Fibroblast of pulmonary artery (primary cell): Measurements from ENCODE around the gene PRR14L.

Experiments
- DNase-seq: peaks from one replicate; pipeline ENCODE4 v3.0.0-alpha.2; 2010; ENCODE audit warnings: low read depth
- H3K4me3 ChIP-seq: replicated peaks from 2 replicates; pipeline ENCODE4 v1.5.1; 2011; ENCODE audit warnings: low read depth, mild to moderate bottlenecking, control low read depth, low read length, moderate library complexity
- CTCF ChIP-seq: IDR thresholded peaks from 2 replicates; pipeline ENCODE4 v1.5.1; 2011; ENCODE audit warnings: mild to moderate bottlenecking, control low read depth, low read length, inconsistent platforms; ENCODE audit errors: missing control alignments

The PRR14L gene

GRCh38 chr22:31733580-31734079 is 16.3 kb downstream of the PRR14L start:
- no peak for TF ChIP-seq CTCF
- no peak overlapping the region for H3K4me3 ChIP-seq
- no peak for DNase-seq

- H3K4me3 ChIP-seq: no peak overlapping the region
- TF ChIP-seq CTCF: no peak
- DNase-seq: no peak
Observed at GRCh38 chr22:31732089-31732829, 17.7 kb downstream of the PRR14L start.

GRCh38 chr22:31730344-31730711 is 19.6 kb downstream of the PRR14L start:
- no peak for TF ChIP-seq CTCF
- no peak overlapping the region for H3K4me3 ChIP-seq
- no peak for DNase-seq

- DNase-seq: no peak
- no peak for TF ChIP-seq CTCF
- H3K4me3 ChIP-seq: no peak overlapping the region
Observed at GRCh38 chr22:31728857-31729256, 21.1 kb downstream of the PRR14L start.

GRCh38 chr22:31726692-31727091 is 23.2 kb downstream of the PRR14L start:
- DNase-seq: no peak
- no peak for TF ChIP-seq CTCF
- no peak overlapping the region for H3K4me3 ChIP-seq

- no peak for TF ChIP-seq CTCF
- H3K4me3 ChIP-seq: no peak overlapping the region
- DNase-seq: no peak
Observed at GRCh38 chr22:31723723-31724122, 26.2 kb downstream of the PRR14L start.
